HL-60 (cell line): Measurements from ENCODE around the gene PABPN1L.

ENCODE experiments used
- CTCF ChIP-seq: IDR thresholded peaks from one replicate; pipeline ENCODE4 v1.5.1; 2011; ENCODE audit warnings: low read length, control low read depth, inconsistent platforms; ENCODE audit not compliant: insufficient read depth
- REST ChIP-seq: IDR thresholded peaks from 2 replicates; pipeline ENCODE4 v1.6.1; 2012; ENCODE audit warnings: low read depth; ENCODE audit not compliant: insufficient replicate concordance

GRCh38 chr16:88891083-88891482, 24.6 kb upstream of the PABPN1L start:
- TF ChIP-seq CTCF: no peak
- no peak for TF ChIP-seq REST
